Measurements from ENCODE around the gene ELANE.
"Not testable (repeated sequence)": the region's sequence is repeated elsewhere in the genome, so short reads cannot be mapped to it uniquely, and the experiment has no call there.

Gene ELANE

DNA sequence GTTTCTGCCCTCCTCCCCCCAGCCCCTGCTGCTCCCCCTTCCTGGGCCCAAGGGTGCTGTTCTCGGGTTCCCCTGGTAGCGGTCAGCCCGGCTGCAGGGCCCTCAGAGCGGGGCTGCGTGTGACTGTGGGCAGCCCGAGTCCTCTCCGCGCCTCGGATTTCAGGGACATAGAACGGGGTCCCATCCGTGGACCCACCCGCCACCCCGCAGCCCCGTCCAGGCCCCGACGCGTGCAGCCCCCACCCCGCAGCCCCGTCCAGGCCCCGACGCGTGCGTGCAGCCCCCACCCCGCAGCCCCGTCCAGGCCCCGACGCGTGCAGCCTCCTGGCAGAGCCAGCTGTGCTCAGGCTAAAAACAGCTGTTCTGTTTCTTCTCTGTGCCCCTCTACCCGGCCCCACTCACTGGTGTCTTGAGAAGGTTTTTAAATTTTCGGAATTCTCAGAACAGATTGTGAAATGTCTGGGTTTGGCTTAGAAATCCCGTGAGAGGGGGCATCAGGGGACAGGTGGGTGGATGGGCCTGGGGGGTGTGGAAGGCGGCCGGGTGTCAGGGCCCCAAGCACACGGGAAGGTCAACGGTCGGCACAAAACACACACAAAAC, 16.8 kb upstream of the ELANE start:
- TF ChIP-seq, protein P1, sequence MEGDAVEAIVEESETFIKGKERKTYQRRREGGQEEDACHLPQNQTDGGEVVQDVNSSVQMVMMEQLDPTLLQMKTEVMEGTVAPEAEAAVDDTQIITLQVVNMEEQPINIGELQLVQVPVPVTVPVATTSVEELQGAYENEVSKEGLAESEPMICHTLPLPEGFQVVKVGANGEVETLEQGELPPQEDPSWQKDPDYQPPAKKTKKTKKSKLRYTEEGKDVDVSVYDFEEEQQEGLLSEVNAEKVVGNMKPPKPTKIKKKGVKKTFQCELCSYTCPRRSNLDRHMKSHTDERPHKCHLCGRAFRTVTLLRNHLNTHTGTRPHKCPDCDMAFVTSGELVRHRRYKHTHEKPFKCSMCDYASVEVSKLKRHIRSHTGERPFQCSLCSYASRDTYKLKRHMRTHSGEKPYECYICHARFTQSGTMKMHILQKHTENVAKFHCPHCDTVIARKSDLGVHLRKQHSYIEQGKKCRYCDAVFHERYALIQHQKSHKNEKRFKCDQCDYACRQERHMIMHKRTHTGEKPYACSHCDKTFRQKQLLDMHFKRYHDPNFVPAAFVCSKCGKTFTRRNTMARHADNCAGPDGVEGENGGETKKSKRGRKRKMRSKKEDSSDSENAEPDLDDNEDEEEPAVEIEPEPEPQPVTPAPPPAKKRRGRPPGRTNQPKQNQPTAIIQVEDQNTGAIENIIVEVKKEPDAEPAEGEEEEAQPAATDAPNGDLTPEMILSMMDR (IDR thresholded peaks at IDR 0.05): no peak
- TF ChIP-seq ZFX (IDR thresholded peaks at IDR 0.05; ENCODE audit: borderline replicate concordance): no peak

DNA sequence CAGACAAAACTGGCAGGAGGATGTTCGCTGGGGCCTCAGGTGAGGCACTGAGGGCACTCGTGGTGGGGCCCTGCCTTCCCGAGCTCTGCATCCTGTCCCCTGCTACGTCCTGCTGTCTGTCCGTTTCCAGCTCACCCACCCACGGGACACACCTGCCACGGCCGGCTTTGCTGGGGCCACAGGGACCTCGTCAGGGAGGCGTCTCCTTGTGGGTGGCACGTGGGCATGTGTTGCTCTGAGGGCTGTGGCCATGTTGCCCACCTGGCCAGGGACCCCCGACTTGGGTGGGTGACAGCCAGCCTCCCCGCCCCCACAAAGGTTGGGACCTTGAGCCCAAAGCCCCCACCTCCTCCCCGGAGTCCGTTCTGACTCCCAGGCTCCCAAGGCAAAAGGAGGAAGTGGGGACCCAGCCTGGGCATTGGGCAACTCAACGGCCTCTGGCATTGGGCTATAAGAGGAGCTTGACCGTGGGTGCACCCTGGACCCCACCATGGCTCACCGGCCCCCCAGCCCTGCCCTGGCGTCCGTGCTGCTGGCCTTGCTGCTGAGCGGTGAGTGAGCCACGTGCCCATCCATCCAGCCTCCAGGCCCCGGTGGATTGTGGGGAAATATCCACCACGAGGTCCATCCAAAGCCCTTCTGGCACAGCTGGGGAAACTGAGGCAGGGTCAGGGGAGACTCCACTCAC, 11.4 kb upstream of the ELANE start, which contains the start of gene PRTN3:
PRTN3 (plus strand) TSS at position 481 of the 688 bp plus-strand sequence; CDS start at position 491, 10 bp downstream.
- TF ChIP-seq ZFX (IDR thresholded peaks at IDR 0.05; ENCODE audit: borderline replicate concordance): no peak
- TF ChIP-seq, protein P1 (IDR thresholded peaks at IDR 0.05): no peak
- H3K27ac ChIP-seq: no peak within 1 kb of the TSS

More for the DNA sequence above, 16.8 kb upstream of the ELANE start:
- H3K27ac ChIP-seq: no peak overlapping the region

DNA sequence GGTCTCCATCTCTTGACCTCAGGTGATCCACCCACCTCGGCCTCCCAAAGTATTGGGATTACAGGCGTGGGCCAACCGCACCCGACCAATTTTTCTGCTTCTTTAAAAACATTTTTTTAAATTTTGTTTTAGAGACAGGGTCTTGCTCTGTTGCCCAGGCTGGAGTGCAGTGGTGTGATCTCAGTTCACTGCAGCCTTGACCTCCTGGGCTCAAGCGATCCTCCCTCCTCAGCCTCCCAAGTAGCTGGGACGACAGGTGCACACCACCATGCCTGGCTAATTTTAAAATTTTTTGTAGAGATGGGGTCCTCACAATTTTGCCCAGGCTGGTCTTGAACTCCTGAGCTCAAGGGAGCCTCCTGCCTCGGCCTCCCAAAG, 9.3 kb upstream of the ELANE start:
- not testable (repeated sequence) for H3K27ac ChIP-seq

DNA sequence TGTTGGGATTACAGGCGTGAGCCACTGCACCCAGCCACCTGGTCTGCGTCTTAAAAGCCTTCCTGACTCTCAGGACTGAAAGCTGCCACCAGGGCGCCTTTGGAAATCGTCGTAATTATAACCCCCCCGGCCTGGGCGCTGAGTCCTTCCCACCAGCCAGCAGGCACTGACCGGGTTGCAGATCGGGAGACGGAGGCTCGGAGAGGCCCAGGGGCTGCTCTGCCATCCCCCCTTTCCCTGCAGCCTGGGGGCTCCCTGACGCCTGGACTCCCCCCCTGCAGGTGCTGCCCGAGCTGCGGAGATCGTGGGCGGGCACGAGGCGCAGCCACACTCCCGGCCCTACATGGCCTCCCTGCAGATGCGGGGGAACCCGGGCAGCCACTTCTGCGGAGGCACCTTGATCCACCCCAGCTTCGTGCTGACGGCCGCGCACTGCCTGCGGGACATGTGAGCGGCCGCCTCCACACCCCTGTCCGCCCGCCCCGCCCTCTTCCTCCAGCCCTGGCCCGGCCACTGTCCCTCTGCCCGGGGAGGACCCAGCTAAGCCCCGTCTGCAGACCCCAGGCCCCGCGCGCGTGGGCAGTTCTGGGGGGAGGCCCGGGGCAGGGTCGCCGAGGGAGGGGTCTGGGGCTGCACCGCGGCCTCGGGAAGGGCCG, 8.8 kb upstream of the ELANE start:
- H3K27ac ChIP-seq: no peak overlapping the region
- no peak for TF ChIP-seq ZFX (IDR thresholded peaks at IDR 0.05; ENCODE audit: borderline replicate concordance)
- TF ChIP-seq, protein P1 (IDR thresholded peaks at IDR 0.05): peak; percentile 37

DNA sequence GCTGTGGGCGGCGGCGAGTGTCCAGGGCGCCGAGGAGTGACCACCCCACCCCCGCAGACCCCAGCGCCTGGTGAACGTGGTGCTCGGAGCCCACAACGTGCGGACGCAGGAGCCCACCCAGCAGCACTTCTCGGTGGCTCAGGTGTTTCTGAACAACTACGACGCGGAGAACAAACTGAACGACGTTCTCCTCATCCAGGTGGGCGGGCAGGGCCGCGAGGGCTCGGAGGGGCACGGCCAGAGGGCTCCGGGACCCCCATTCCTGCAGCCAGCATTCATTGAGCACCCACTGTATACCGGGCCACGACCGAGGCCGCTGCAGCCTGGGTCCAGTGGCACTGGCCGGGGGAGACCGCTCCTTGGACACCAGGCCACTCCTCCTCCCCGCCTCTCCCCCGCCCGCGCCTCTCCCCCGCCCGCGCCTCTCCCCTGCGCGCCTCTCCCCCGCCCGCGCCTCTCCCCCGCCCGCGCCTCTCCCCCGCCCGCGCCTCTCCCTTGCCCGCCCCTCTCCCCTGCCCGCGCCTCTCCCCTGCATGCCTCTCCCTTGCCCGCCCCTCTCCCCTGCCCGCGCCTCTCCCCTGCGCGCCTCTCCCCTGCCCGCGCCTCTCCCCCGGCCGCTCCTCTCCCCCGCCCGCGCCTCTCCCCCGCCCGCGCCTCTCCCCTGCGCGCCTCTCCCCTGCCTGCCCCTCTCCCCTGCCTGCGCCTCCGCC, 8.1 kb upstream of the ELANE start:
- TF ChIP-seq, protein P1 (IDR thresholded peaks at IDR 0.05): no peak
- no peak for TF ChIP-seq ZFX (IDR thresholded peaks at IDR 0.05; ENCODE audit: borderline replicate concordance)
- H3K27ac ChIP-seq: no peak overlapping the region

DNA sequence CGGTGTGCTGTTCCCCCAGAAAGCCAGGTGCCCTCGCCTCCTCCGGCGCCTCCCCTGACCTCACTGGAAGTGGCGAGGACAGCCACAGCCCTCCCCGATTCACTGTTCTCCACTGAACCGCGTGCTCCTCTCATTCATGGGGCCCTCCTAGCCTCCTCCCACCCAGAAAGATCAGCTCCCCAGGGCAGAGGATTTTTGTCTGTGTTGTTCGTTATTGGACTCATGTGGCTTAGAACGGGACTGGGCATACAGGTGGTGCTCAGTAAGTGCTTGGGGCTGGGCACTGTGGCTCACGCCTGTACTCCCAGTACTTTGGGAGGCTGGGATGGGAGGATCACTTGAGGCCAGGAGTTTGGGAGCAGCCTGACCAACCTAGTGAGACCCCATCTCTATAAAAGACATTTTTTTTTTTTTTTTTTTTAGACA, 7.5 kb upstream of the ELANE start:
- no peak overlapping the region for H3K27ac ChIP-seq
- TF ChIP-seq ZFX (IDR thresholded peaks at IDR 0.05; ENCODE audit: borderline replicate concordance): no peak
- TF ChIP-seq, protein P1 (IDR thresholded peaks at IDR 0.05): no peak

DNA sequence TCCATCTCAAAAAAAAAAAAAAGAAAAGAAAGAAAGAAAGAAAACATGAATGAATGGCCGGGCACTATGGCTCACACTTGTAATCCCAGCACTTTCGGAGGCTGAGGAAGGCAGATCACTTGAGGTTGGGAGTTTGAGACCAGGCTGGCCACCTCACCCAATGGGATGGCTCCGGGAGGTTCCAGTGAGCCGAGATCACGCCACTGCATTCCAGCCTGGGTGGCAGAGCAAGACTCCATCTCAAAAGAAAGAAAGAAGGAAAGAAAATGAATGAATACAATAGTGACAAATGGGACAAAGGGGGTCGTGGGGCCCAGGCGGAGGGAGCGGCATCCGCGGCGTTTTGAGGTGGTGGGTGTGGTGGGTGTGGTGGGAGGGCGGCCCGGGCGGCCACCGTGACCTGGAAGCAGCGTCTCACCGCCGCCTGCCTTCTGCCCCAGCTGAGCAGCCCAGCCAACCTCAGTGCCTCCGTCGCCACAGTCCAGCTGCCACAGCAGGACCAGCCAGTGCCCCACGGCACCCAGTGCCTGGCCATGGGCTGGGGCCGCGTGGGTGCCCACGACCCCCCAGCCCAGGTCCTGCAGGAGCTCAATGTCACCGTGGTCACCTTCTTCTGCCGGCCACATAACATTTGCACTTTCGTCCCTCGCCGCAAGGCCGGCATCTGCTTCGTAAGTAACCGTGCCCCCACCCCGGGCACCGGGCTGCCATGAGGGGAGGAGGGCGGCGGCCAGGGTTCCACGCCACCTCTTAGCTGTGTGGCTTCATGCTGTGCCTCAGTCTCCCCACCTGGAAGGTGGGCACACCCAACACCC, 6.2 kb upstream of the ELANE start:
- TF ChIP-seq, protein P1 (IDR thresholded peaks at IDR 0.05): no peak
- TF ChIP-seq ZFX (IDR thresholded peaks at IDR 0.05; ENCODE audit: borderline replicate concordance): no peak
- no peak overlapping the region for H3K27ac ChIP-seq

All from 22Rv1 (cell line).